Glutamatergic neuron (in vitro differentiated cells): Measurements from ENCODE around the gene PACSIN3. TPM values are rescaled to one million over a fixed set of nuclear protein-coding genes. Genes with fewer than 3 reads are reported as not detected.

Experiments used
- DNase-seq: peaks from one replicate; pipeline ENCODE4 v3.0.0; 2022
- H3K27ac Mint-ChIP-seq: one replicate; pipeline ENCODE4 v1.8.0; 2020; ENCODE audit warnings: mild to moderate bottlenecking, mixed read lengths, inconsistent platforms; ENCODE audit not compliant: unreplicated experiment
- H3K27me3 Mint-ChIP-seq: one replicate; pipeline ENCODE4 v1.8.0; 2020; ENCODE audit warnings: mild to moderate bottlenecking, moderate library complexity, mixed read lengths, inconsistent platforms; ENCODE audit not compliant: unreplicated experiment
- H3K36me3 Mint-ChIP-seq: one replicate; pipeline ENCODE4 v1.8.0; 2020; ENCODE audit warnings: mild to moderate bottlenecking, mixed read lengths, inconsistent platforms; ENCODE audit not compliant: unreplicated experiment
- H3K4me1 Mint-ChIP-seq: one replicate; pipeline ENCODE4 v1.8.0; 2020; ENCODE audit warnings: mild to moderate bottlenecking, low read depth, mixed read lengths, inconsistent platforms; ENCODE audit not compliant: unreplicated experiment
- H3K4me3 Mint-ChIP-seq: one replicate; pipeline ENCODE4 v1.8.0; 2020; ENCODE audit warnings: mild to moderate bottlenecking, mixed read lengths, inconsistent platforms; ENCODE audit not compliant: unreplicated experiment
- H3K9me3 Mint-ChIP-seq: one replicate; pipeline ENCODE4 v1.8.0; 2020; ENCODE audit warnings: mild to moderate bottlenecking, moderate library complexity, mixed read lengths, inconsistent platforms; ENCODE audit not compliant: unreplicated experiment
- total RNA-seq: library from RNA; stranded (reverse); fragmentation: NEBNext Ultra II Directional; extraction: Animal tissue kit (Norgen Biotek cat#: 25700); gene quantifications from one replicate; pipeline ENCODE4 v1.2.1, GENCODE V29; 2021; ENCODE audit not compliant: unreplicated experiment
- TF ChIP-seq, protein P1 (sequence below): fragments of 200-600 bp; sonication (generic); IDR thresholded peaks from one replicate; pipeline ENCODE4 v1.5.0; 2021; ENCODE audit not compliant: partially characterized antibody, unreplicated experiment

PACSIN3 gene
- total RNA-seq, 1 donor from 2014 or later, result 2.2 TPM

DNA sequence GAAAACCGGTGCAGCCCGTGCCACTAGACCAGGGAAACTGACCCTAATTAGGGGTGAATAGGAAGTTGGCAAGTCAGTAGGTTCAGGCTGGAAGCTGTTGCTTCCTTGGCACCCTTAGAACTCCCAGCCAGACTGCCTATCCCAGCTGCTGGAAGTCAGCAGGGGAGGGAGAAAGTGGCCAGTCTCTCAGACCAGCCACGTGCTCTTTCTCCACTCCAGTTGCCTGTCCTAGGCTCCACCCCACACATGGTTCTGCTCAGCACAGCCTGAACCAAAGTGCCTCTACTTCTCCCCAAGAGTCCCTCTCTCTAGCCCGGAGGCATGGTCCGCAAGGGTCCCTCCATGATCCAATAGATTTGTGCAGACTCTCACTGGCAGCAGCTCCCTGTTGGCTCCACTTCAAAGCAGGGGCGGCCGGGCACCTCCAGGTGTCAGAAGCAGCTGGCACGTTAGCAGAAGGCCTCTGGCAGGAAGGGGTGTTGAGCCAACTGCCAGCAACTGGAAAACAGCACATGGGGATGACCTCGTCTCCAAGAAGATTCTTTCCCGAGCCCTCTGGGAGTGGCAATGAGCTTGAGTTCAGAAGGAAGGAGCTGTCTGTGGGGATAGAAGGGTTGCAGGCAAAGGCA is 37.2 kb downstream of the PACSIN3 start:
- TF ChIP-seq, protein P1, sequence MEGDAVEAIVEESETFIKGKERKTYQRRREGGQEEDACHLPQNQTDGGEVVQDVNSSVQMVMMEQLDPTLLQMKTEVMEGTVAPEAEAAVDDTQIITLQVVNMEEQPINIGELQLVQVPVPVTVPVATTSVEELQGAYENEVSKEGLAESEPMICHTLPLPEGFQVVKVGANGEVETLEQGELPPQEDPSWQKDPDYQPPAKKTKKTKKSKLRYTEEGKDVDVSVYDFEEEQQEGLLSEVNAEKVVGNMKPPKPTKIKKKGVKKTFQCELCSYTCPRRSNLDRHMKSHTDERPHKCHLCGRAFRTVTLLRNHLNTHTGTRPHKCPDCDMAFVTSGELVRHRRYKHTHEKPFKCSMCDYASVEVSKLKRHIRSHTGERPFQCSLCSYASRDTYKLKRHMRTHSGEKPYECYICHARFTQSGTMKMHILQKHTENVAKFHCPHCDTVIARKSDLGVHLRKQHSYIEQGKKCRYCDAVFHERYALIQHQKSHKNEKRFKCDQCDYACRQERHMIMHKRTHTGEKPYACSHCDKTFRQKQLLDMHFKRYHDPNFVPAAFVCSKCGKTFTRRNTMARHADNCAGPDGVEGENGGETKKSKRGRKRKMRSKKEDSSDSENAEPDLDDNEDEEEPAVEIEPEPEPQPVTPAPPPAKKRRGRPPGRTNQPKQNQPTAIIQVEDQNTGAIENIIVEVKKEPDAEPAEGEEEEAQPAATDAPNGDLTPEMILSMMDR, result no peak
- Mint-ChIP-seq H3K4me1 (peaks cover 17% of the 10 kb centered on the region), H3K4me3 (no peak overlapping the region), H3K27ac (no peak overlapping the region), H3K36me3 (peaks cover 5% of the 10 kb centered on the region), H3K9me3 (peaks cover 9% of the 10 kb centered on the region), H3K27me3 (peaks cover 11% of the 10 kb centered on the region)
- no peak for DNase-seq

DNA sequence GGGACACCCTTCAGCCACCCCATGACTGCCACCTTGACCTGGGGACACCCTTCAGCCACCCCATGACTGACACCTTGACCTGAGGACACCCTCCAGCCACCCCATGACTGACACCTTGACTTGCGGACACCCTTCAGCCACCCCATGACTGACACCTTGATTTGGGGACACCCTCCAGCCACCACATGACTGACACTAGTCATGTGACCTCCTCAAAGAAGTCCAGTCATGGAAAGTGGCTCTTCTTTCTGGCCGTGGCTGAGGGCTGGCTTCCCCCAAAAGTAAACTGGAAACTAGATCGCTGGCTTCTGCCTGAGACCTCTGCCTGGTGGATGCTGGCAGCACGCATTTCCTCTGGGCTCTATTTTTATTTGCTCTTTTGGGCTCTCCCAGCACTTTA is 38.0 kb downstream of the PACSIN3 start:
- DNase-seq, result no peak
- TF ChIP-seq, protein P1, result no peak
- Mint-ChIP-seq H3K4me1 (peaks cover 21% of the 10 kb centered on the region), H3K9me3 (peaks cover 9% of the 10 kb centered on the region), H3K27me3 (peaks cover 11% of the 10 kb centered on the region), H3K4me3 (no peak overlapping the region), H3K36me3 (peaks cover 5% of the 10 kb centered on the region), H3K27ac (no peak overlapping the region)

DNA sequence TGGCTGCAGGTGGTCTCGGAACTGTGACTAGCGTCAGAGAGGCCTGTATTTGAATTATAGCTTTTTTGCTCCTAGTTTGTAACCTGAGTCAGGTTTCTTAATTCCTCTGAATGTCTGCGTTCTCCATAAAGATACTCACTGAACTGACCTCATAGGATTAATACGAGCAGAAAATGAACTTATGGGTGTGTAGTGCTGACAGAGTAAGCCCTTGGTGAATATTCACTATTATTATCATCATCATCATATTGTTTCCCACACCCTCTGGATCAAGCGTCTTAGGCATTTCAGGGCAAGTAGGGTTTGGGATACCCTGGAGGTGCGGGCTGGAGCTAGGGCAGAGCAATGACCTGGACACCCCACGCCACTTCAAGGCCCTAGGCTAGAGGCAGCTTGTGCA is 38.6 kb downstream of the PACSIN3 start:
- Mint-ChIP-seq H3K4me3 (no peak overlapping the region), H3K27me3 (peaks cover 11% of the 10 kb centered on the region), H3K27ac (no peak overlapping the region)

DNA sequence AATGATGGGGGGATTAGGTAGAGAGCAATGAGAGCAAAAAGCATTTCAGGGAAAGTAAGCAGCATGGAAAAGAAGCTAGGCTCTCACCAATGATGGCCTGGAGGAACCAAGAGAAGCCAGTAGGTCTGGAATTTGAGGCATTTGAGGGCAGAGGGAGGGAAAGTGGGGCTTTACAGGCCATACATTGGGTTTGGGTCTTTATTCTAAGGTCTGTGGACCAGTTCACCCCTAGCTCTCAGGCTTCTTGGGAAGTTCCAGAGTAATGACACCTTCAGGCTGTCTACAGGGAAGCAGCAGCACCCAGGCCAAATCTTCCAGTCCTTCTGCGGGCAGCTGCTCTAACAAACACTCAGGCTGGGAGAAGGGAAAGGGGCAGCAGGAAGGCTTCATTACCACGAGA is 39.0 kb downstream of the PACSIN3 start:
- DNase-seq, result no peak
- H3K9me3 Mint-ChIP-seq, result peaks cover 6% of the 10 kb centered on the region
- TF ChIP-seq, protein P1, result no peak
- peaks cover 5% of the 10 kb centered on the region for H3K36me3 Mint-ChIP-seq
- H3K27ac Mint-ChIP-seq, result no peak overlapping the region
- no peak overlapping the region for H3K4me3 Mint-ChIP-seq
- peaks cover 17% of the 10 kb centered on the region for H3K4me1 Mint-ChIP-seq
- H3K27me3 Mint-ChIP-seq, result peaks cover 11% of the 10 kb centered on the region

More for the DNA sequence above, 38.6 kb downstream of the PACSIN3 start:
- DNase-seq, result no peak
- TF ChIP-seq, protein P1, result no peak
- H3K36me3 Mint-ChIP-seq, result peaks cover 5% of the 10 kb centered on the region
- H3K4me1 Mint-ChIP-seq, result peaks cover 21% of the 10 kb centered on the region
- H3K9me3 Mint-ChIP-seq, result peaks cover 6% of the 10 kb centered on the region

DNA sequence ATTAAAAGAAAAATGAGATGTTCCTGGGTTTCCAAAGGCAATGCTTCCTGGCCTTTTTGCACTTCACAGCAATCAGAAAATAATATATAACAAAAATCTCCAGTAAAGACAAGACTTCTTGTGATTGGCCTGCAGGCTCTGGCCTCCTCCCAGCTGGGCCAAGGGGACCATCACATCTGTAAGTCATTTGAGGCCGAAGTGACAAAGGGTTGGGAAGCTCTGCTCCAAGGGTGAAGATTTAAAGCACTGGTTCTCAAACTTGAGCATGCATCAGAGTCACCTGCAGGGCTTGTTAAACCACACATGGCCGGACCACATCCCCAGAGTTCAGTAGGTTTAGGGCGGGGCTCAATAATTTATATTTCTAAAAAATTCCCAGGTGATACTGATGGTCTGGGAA is 41.7 kb downstream of the PACSIN3 start:
- TF ChIP-seq, protein P1, result no peak
- Mint-ChIP-seq H3K27me3 (peaks cover 8% of the 10 kb centered on the region), H3K4me1 (peaks cover 13% of the 10 kb centered on the region), H3K9me3 (peaks cover 2% of the 10 kb centered on the region), H3K36me3 (no peaks in the 10 kb centered on the region), H3K4me3 (no peak overlapping the region), H3K27ac (no peak overlapping the region)
- no peak for DNase-seq
